GM18505 (cell line): ENCODE measurements around the gene IRAK1BP1.

Experiments used
- ATAC-seq: cut with Tn5 transposase; IDR thresholded peaks from one replicate; pipeline ENCODE4 v1.9.1; 2021; ENCODE audit not compliant: unreplicated experiment
- POLR2A ChIP-seq: IDR thresholded peaks from 4 replicates; pipeline ENCODE4 v1.6.1; 2011; ENCODE audit warnings: borderline replicate concordance; ENCODE audit not compliant: insufficient read depth, insufficient read length; ENCODE audit errors: extremely low read depth

The IRAK1BP1 gene

DNA sequence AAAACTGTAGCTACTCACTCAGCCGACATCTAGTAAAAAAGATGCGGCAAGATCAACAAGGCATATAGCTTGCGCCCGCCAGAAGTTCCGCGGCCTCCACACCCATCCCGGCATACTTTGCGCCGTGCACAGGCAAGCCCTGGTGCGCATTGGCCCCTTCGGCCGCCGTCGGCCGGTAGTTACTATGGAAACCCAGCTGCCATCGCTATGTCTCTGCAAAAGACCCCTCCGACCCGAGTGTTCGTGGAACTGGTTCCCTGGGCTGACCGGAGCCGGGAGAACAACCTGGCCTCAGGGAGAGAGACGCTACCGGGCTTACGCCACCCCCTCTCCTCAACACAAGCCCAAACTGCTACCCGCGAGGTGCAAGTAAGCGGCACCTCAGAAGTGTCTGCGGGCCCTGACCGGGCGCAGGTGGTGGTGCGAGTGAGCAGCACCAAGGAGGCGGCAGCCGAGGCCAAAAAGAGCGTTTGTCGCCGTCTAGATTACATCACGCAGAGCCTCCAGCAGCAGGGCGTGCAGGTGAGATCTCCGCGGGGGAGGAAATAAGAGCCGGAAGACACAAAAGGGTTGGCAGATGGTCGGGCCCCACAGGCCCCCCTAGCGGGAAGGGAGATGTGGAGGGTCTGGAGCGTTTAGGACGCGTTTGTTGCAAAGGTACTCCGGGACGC is at the start of gene IRAK1BP1:
TSS of gene IRAK1BP1 (plus strand) at position 182 of the 671 bp plus-strand sequence. CDS start at position 208, 26 bp downstream.
- peak; percentile 98 for ATAC-seq
- peak; percentile 77 for TF ChIP-seq POLR2A

DNA sequence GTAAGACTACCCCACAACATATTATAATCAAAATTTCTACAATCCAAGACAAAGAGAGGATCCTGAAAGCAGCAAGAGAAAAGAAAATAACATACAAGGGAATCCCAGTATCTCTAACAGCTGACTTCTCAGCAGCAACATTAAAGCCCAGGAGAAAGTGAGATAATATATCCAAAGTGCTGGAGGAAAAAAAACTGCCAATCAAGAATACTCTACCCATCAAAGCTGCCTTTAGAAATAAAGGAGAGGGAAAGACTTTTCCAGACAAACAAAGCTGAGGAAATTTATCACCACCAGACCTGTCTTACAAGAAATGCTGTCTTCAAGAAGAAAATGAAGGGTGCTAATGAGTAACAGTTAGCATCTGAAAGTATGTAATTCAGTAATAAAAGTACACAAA is 43.3 kb upstream of the IRAK1BP1 start:
- TF ChIP-seq POLR2A, result no peak
- no peak for ATAC-seq

GRCh38 chr6:78829407-78829806 is 37.9 kb upstream of the IRAK1BP1 start:
- no peak for ATAC-seq
- no peak for TF ChIP-seq POLR2A

GRCh38 chr6:78830805-78831204 is 36.5 kb upstream of the IRAK1BP1 start:
- ATAC-seq, result no peak

GRCh38 chr6:78831492-78831891 is 35.9 kb upstream of the IRAK1BP1 start:
- no peak for TF ChIP-seq POLR2A
- ATAC-seq, result no peak

More at GRCh38 chr6:78830805-78831204, 36.5 kb upstream of the IRAK1BP1 start:
- TF ChIP-seq POLR2A, result no peak

DNA sequence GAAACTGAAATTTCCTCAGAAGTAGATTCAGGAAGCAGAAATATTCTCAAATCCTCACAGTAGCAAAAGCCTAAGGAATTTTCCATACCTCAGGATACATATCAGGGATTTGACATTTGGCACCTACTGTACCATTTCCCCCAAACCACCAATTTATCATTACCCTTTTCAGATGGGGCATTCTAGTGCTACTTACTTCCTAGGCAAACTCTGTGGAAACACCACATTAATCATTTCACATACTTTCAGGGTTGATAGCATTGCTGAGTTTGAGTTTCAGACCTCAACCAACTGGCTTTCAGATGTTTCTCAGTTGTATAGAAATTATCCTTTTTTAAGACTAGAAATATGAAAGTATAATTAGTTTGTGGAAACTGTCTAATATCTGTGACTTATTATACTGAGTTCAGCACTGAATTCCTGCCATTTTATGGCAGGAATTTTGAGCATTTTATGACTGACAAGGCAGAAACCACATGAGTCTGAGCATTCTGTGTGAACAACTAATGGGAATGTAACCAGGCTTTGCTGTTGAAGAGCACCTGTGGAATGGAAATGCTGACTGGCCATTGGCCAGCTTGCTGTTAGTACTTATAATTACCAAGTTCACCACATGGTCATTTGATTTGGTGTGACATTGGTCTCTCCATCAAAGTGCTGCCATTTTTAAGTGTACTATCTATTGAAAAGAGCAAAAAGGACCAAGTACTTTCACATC is 35.1 kb upstream of the IRAK1BP1 start:
- no peak for TF ChIP-seq POLR2A
- peak; percentile 49 for ATAC-seq

- ATAC-seq, result no peak
- TF ChIP-seq POLR2A, result no peak
These were observed 31.5 kb upstream of the IRAK1BP1 start for GRCh38 chr6:78835817-78836216.

- TF ChIP-seq POLR2A, result no peak
- ATAC-seq, result no peak
These were observed 30.8 kb upstream of the IRAK1BP1 start for GRCh38 chr6:78836598-78836997.

GRCh38 chr6:78841111-78841510 is 26.2 kb upstream of the IRAK1BP1 start:
- no peak for ATAC-seq
- TF ChIP-seq POLR2A, result no peak

GRCh38 chr6:78842953-78843352 is 24.4 kb upstream of the IRAK1BP1 start:
- no peak for TF ChIP-seq POLR2A
- no peak for ATAC-seq

DNA sequence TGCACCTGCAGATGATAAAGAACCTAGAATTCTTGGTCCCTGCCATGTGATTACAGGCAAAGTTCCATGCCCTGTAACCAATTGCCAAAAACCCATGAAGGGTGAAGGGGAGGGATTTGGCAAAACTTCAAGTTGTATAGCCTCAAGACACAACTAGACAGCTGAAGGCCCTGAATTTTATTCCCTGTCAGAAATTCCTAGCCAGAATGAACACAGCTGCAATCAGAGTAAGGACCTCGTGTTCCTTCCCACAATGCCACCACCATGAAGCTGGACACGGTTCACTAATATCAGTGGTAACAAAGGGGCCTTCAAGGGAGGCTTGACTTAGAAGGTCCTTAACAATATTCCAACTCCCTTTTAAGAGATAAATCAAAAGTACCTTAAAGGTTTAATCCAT is 22.5 kb upstream of the IRAK1BP1 start:
- no peak for ATAC-seq
- no peak for TF ChIP-seq POLR2A

DNA sequence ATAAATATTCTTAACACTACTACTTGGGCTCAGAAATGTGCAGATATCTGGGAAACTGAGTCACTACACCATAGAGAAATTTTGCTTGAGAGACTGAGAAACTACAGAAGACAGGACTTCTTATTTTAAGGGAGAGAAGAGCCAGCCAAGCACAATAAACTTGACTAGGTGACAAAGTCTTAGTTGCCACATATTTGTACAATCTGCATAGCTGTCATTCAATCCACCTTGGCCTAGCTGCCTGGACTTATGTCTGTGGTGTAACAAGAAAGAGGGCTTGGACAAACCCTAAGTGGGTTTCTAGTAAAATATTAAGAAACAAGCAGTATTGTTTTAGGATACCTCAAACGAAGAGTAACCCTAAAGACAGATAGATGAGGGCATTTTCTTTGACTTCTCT is 21.8 kb upstream of the IRAK1BP1 start:
- TF ChIP-seq POLR2A, result no peak
- ATAC-seq, result no peak

GRCh38 chr6:78850621-78851020 is 16.7 kb upstream of the IRAK1BP1 start:
- TF ChIP-seq POLR2A, result no peak
- ATAC-seq, result no peak

GRCh38 chr6:78851156-78851555 is 16.2 kb upstream of the IRAK1BP1 start:
- ATAC-seq, result no peak
- TF ChIP-seq POLR2A, result no peak
